Upper lobe of left lung (tissue), 6 donors: Measurements from ENCODE around the gene NDUFB10. TPM values are rescaled to one million over a fixed set of nuclear protein-coding genes. Genes with fewer than 3 reads are reported as not detected.
A peak's percentile ranks its signal among the peaks of the same experiment; 100 is the strongest.

Experiments
- ATAC-seq, 2 donors: fragments of 200-7000 bp; cut with Tn5 transposase; one replicate each; pipeline ENCODE4 v1.9.1; 2022; ENCODE audit warnings: mild to moderate bottlenecking in 2 of 2, moderate library complexity in 2 of 2; ENCODE audit not compliant: low FRiP score in 2 of 2
- DNase-seq, 2 donors: peaks; one replicate each; pipeline ENCODE4 v3.0.0-alpha.2; 2019 to 2020
- H3K27ac ChIP-seq, 4 donors: fragments of 200-600 bp; sonication (generic); one replicate each; pipeline ENCODE4 v1.5.1; 2016 to 2019
- H3K27me3 ChIP-seq, 4 donors: fragments of 200-600 bp; sonication (generic); one replicate each; pipeline ENCODE4 v1.5.1; 2017 to 2019
- H3K36me3 ChIP-seq, 4 donors: fragments of 200-600 bp; sonication (generic); one replicate each; pipeline ENCODE4 v1.5.1; 2016 to 2019
- H3K4me1 ChIP-seq, 4 donors: fragments of 200-600 bp; sonication (generic); one replicate each; pipeline ENCODE4 v1.5.1; 2018 to 2019
- H3K4me3 ChIP-seq, 4 donors: fragments of 200-600 bp; sonication (generic); one replicate each; pipeline ENCODE4 v1.5.1; 2017 to 2019; ENCODE audit warnings: mild to moderate bottlenecking in 2 of 4, moderate library complexity in 1 of 4
- H3K9me3 ChIP-seq, 4 donors: fragments of 200-600 bp; sonication (generic); one replicate each; pipeline ENCODE4 v1.5.1; 2018 to 2019
- EP300 ChIP-seq, 4 donors: sonication (generic); formaldehyde crosslinking; IDR thresholded peaks; one replicate each; pipeline ENCODE4 v1.5.1; 2017; ENCODE audit warnings: antibody characterized with exemption in 4 of 4, control low read depth in 2 of 4
- POLR2A ChIP-seq, 4 donors: fragments of 450-650 bp; IDR thresholded peaks; one replicate each; pipeline ENCODE4 v1.5.1; 2016 to 2017; ENCODE audit warnings: antibody characterized with exemption in 4 of 4, mild to moderate bottlenecking in 2 of 4
- POLR2AphosphoS5 ChIP-seq, 2 donors: sonication (generic); formaldehyde crosslinking; IDR thresholded peaks; one replicate each; pipeline ENCODE4 v1.5.1; 2017; ENCODE audit warnings: antibody characterized with exemption in 2 of 2
- WGBS, 2 donors: methylation state at CpG; one replicate each; pipeline ENCODE4 v1.1.5; 2017 to 2018; 5-methylcytosine and 5-hydroxymethylcytosine counted together
- total RNA-seq, 6 donors: library from RNA; depleted of rRNA in 4 of 6; stranded (reverse); fragments of >200 nt in 4 of 6; gene quantifications; one replicate each; pipeline versions ENCODE4 v1.1.0 to v1.2.1, GENCODE V29; 2016 to 2021
- TF ChIP-seq, protein P1 (sequence below), 6 experiments: fragments of 450-650 bp in 4 of 6; fragments of 200-600 bp in 2 of 6; sonication (generic) in 2 of 6; IDR thresholded peaks; one replicate each; pipeline ENCODE4 v1.5.1; 2016 to 2019; ENCODE audit warnings: antibody characterized with exemption in 6 of 6
- donor health status: DM: no; HTN: no; CAD: no; lungs with moderate emphysema.
- donor health status: DM: no; HTN: yes; CAD: no; lungs with severe emphysema.

NDUFB10 gene
- total RNA-seq, 6 donors from 2014 or later = 76.5 to 245 (median 107) TPM

DNA sequence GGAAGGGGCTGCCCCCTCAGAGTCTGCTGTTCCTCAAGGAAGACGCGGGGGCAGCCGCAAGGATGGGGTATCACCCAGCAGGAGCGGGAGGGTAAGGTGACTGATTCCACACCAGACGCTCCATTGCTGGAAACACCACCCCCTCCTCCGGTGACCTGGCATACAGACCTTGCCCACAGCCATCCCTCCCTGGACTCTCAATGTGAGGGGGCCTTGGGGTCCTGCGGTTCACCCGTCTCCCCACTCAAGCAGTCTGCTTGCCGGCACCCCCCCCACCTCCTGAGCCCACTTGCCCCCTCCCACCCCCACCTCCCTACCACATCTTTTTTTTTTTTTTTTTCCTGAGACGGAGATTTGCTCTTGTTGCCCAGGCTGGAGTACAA, 29.0 kb upstream of the NDUFB10 start:
- no peak for ATAC-seq
- H3K9me3 ChIP-seq = no peaks in the 10 kb centered on the region
- TF ChIP-seq POLR2A (IDR thresholded peaks at IDR 0.05) = no peak
- no peak for TF ChIP-seq EP300 (IDR thresholded peaks at IDR 0.05)
- TF ChIP-seq, protein P1, sequence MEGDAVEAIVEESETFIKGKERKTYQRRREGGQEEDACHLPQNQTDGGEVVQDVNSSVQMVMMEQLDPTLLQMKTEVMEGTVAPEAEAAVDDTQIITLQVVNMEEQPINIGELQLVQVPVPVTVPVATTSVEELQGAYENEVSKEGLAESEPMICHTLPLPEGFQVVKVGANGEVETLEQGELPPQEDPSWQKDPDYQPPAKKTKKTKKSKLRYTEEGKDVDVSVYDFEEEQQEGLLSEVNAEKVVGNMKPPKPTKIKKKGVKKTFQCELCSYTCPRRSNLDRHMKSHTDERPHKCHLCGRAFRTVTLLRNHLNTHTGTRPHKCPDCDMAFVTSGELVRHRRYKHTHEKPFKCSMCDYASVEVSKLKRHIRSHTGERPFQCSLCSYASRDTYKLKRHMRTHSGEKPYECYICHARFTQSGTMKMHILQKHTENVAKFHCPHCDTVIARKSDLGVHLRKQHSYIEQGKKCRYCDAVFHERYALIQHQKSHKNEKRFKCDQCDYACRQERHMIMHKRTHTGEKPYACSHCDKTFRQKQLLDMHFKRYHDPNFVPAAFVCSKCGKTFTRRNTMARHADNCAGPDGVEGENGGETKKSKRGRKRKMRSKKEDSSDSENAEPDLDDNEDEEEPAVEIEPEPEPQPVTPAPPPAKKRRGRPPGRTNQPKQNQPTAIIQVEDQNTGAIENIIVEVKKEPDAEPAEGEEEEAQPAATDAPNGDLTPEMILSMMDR (IDR thresholded peaks at IDR 0.05) = no peak
- TF ChIP-seq POLR2AphosphoS5 (IDR thresholded peaks at IDR 0.05) = no peak
- WGBS, 2 donors = 52 to 64% methylated on average over 10 of the region's 10 CpGs
- DNase-seq = no peak
- no peaks in the 10 kb centered on the region for H3K36me3 ChIP-seq
- peaks cover 9 to 16% (median 13%) of the 10 kb centered on the region in 4 donors for H3K4me1 ChIP-seq
- H3K4me3 ChIP-seq = peak overlapping the region in 1 of 4 donors; percentile 68
- no peaks in the 10 kb centered on the region for H3K27me3 ChIP-seq
- peak overlapping the region in 3 of 4 donors; percentile 86 to 95 (median 92) for H3K27ac ChIP-seq

DNA sequence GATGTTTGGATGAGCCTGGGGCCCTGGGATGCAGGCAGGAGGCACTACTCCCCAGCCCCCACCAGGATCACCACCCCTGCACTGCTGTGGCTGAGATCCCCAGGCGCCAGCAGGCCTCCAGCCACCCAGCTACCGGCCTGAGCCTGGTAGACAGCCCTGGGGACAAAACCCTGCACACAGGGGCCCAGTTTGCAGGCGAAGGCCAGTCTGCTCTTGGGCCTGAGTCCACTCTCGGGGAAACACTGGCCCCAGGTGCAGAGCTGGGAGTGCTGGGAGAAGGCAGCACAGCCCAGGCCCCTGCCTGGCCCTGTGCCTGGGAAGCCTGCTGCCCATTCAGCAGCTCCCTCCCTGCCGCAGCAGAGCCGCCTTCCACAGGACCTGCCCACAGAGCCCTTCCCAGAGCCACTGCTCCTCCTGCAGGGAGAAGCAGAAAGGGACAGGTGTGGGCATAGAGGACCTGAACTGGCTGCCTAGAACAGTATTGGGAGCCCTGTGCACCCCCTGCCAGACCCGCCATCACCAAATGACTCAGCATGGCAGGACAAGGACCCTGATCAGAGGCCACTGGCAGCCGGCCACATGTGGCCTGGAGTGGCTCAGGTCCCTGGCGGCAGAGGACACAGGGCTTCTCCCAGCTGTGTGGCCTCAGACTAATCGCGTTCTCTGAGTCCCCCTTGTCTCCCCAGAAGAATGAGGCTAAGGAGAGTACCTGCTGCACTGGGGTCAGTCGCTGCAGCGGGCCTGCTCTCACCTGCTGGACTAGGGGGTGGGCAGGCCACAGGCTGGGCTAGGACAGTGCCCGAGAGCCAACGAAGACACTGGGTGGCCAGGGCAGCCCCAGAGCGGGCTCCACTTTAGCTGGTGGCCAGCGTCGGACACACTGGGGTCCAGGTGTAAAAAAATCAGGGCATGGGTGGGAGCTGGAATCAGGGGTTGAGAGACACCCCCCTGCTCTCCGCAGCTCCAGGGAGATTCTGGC, 27.0 kb upstream of the NDUFB10 start:
- no peaks in the 10 kb centered on the region for H3K27me3 ChIP-seq
- peak in 1 of 2 donors; percentile 35 for ATAC-seq
- TF ChIP-seq EP300 (IDR thresholded peaks at IDR 0.05) (no peak), POLR2AphosphoS5 (IDR thresholded peaks at IDR 0.05) (no peak), POLR2A (IDR thresholded peaks at IDR 0.05) (no peak)
- TF ChIP-seq, protein P1 (IDR thresholded peaks at IDR 0.05) = no peak
- WGBS, 2 donors = 67 to 72% methylated on average over 13 to 14 of the region's 19 CpGs
- DNase-seq = peak in 1 of 2 donors; percentile 59
- no peaks in the 10 kb centered on the region for H3K9me3 ChIP-seq
- no peak overlapping the region for H3K27ac ChIP-seq
- no peak overlapping the region for H3K4me3 ChIP-seq
- peaks cover 0 to 6% (median 3%) of the 10 kb centered on the region in 4 donors for H3K36me3 ChIP-seq
- H3K4me1 ChIP-seq = peaks cover 9 to 16% (median 13%) of the 10 kb centered on the region in 4 donors

DNA sequence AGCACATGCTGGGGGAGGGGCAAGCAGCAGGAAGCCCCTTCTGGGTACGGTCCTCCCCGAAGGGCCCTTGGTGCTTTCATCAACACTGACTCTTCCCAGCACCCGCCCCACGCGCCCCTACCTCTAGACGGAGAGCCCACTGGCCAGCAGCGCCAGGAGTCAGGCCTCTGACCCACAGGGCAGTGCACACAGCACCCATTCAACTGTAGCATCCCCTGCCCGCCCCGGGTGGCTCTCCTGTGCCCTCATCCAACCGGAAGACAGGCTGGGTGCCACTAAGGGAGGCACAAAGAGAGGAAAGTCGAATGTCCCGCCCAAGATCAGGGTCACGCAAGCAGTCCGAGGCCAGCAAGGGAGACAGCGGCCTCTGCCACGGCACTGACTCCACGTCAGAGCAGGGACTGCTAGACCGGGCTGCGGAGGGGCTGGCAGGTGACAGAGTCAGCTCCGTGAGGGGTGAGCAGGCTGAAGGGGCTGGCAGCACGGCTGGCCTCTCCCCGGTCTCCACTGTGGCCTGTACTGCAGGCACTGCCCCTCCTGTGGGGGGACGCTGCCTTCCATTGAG, 26.2 kb upstream of the NDUFB10 start:
- DNase-seq = peak in 1 of 2 donors; percentile 66
- no peak for ATAC-seq
- no peak overlapping the region for H3K4me3 ChIP-seq
- H3K9me3 ChIP-seq = no peaks in the 10 kb centered on the region
- WGBS, 2 donors = 52 to 80% methylated on average over 5 to 11 of the region's 23 CpGs
- H3K36me3 ChIP-seq = peaks cover 0 to 15% (median 8%) of the 10 kb centered on the region in 4 donors
- no peak overlapping the region for H3K27ac ChIP-seq
- H3K27me3 ChIP-seq = no peaks in the 10 kb centered on the region
- TF ChIP-seq POLR2AphosphoS5 (IDR thresholded peaks at IDR 0.05) = no peak
- no peak for TF ChIP-seq POLR2A (IDR thresholded peaks at IDR 0.05)
- no peak for TF ChIP-seq EP300 (IDR thresholded peaks at IDR 0.05)
- TF ChIP-seq, protein P1 (IDR thresholded peaks at IDR 0.05) = no peak
- H3K4me1 ChIP-seq = peaks cover 9 to 16% (median 13%) of the 10 kb centered on the region in 4 donors

DNA sequence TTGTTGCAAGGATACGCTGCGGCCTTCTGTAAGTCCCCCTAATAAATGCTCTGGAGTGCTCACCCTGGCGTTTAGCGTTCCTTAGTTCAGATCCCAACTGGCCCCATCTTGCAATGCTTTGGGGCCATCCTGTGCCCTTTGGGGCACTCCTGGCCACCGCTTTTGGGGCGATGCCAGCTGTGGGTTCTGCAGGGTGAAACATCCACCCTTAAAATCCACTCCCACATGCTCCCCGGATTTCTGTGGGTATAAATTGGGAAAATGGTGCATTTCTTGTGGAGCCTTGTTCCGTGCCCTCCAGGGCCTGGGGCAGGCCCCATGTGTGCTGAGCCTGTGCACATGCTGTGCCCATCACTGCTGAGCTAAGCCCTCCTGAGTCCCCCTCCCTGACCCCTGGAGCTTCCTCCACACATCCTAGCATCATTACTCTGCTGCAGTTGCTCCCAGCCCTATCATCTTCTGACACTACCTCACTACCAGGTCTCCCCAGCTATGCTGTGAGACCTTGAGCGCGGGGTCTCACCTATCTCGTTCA, 22.3 kb upstream of the NDUFB10 start:
- H3K4me3 ChIP-seq = no peak overlapping the region
- no peaks in the 10 kb centered on the region for H3K9me3 ChIP-seq
- no peak for DNase-seq
- peaks cover 5 to 10% (median 8%) of the 10 kb centered on the region in 4 donors for H3K4me1 ChIP-seq
- ATAC-seq = no peak
- 96 to 97% methylated on average over 11 of the region's 11 CpGs for WGBS, 2 donors
- peaks cover 3 to 44% (median 37%) of the 10 kb centered on the region in 4 donors for H3K36me3 ChIP-seq
- no peaks in the 10 kb centered on the region for H3K27me3 ChIP-seq
- peak overlapping the region in 1 of 4 donors; percentile 94 for H3K27ac ChIP-seq
- TF ChIP-seq, protein P1 (IDR thresholded peaks at IDR 0.05) = no peak
- TF ChIP-seq EP300 (IDR thresholded peaks at IDR 0.05) = no peak
- TF ChIP-seq POLR2A (IDR thresholded peaks at IDR 0.05) = no peak
- TF ChIP-seq POLR2AphosphoS5 (IDR thresholded peaks at IDR 0.05) = no peak
